COLO668 (cell line): ENCODE data around the gene TRPC4.
"Not testable (repeated sequence)": the region's sequence is repeated elsewhere in the genome, so short reads cannot be mapped to it uniquely, and the experiment has no call there.

Source experiments
- DNase-seq: peaks from one replicate; lab custom pipeline; 2025; ENCODE audit not compliant: unreplicated experiment; lab: John Stamatoyannopoulos, UW

The TRPC4 gene

GRCh38 chr13:37835392-37835791 is 34.2 kb downstream of the TRPC4 start:
- no peak for DNase-seq

- no peak for DNase-seq
These were observed 36.2 kb downstream of the TRPC4 start for GRCh38 chr13:37833411-37833810.

GRCh38 chr13:37816276-37816675 is 53.3 kb downstream of the TRPC4 start:
- DNase-seq = no peak

GRCh38 chr13:37811441-37811840 is 58.1 kb downstream of the TRPC4 start:
- no peak for DNase-seq

- DNase-seq = no peak
These were observed 62.9 kb downstream of the TRPC4 start for GRCh38 chr13:37806666-37807065.

- no peak for DNase-seq
These were observed 71.9 kb downstream of the TRPC4 start for GRCh38 chr13:37797631-37798030.

GRCh38 chr13:37796795-37797194 is 72.8 kb downstream of the TRPC4 start:
- DNase-seq = not testable (repeated sequence)

- DNase-seq = no peak
These were observed 74.2 kb downstream of the TRPC4 start for GRCh38 chr13:37795326-37795725.

GRCh38 chr13:37791699-37792098 is 77.9 kb downstream of the TRPC4 start:
- no peak for DNase-seq

- DNase-seq = no peak
These were observed 81.2 kb downstream of the TRPC4 start for GRCh38 chr13:37788346-37788745.

- no peak for DNase-seq
These were observed 91.9 kb downstream of the TRPC4 start for GRCh38 chr13:37777676-37778075.

- DNase-seq = no peak
These were observed 93.7 kb downstream of the TRPC4 start for GRCh38 chr13:37775871-37776270.

GRCh38 chr13:37772644-37773043 is 96.9 kb downstream of the TRPC4 start:
- no peak for DNase-seq

GRCh38 chr13:37769545-37769944 is 100.0 kb downstream of the TRPC4 start:
- DNase-seq = no peak

- DNase-seq = no peak
These were observed 100.5 kb downstream of the TRPC4 start for GRCh38 chr13:37769078-37769477.

GRCh38 chr13:37766502-37766901 is 103.1 kb downstream of the TRPC4 start:
- no peak for DNase-seq

- no peak for DNase-seq
These were observed 114.2 kb downstream of the TRPC4 start for GRCh38 chr13:37755349-37755748.

GRCh38 chr13:37753776-37754175 is 115.8 kb downstream of the TRPC4 start:
- DNase-seq = no peak

GRCh38 chr13:37752146-37752545 is 117.4 kb downstream of the TRPC4 start:
- DNase-seq = no peak

- no peak for DNase-seq
These were observed 118.5 kb downstream of the TRPC4 start for GRCh38 chr13:37751025-37751424.

GRCh38 chr13:37748913-37749312 is 120.7 kb downstream of the TRPC4 start:
- no peak for DNase-seq

- peak; percentile 55 for DNase-seq
These were observed 122.4 kb downstream of the TRPC4 start for GRCh38 chr13:37747071-37747612.

GRCh38 chr13:37741536-37741935 is 128.0 kb downstream of the TRPC4 start:
- no peak for DNase-seq

- no peak for DNase-seq
These were observed 133.5 kb downstream of the TRPC4 start for GRCh38 chr13:37736045-37736444.
